CD14-positive monocyte (primary cell): Measurements from ENCODE around the gene MARCHF9. TPM values are rescaled to one million over a fixed set of nuclear protein-coding genes. Genes with fewer than 3 reads are reported as not detected.

Experiments used
- DNase-seq, 3 donors: peaks; one replicate each; pipeline ENCODE4 v3.0.0-alpha.2; 2011 to 2022
- H2AFZ ChIP-seq: 2 replicates; pipeline ENCODE4 v1.6.0; 2012; ENCODE audit warnings: mild to moderate bottlenecking, low read depth, low read length, inconsistent platforms; ENCODE audit not compliant: insufficient read depth, poor library complexity, severe bottlenecking
- H3K27ac ChIP-seq, 2 donors: 1 replicate in 1 of 2; 2 replicates in 1 of 2; pipeline ENCODE4 v1.5.1; 2012 to 2013; ENCODE audit warnings: low read length in 2 of 2, control low read depth in 1 of 2, inconsistent platforms in 1 of 2, low read depth in 1 of 2, mild to moderate bottlenecking in 1 of 2
- H3K27me3 ChIP-seq, 2 donors: one replicate each; pipeline versions ENCODE4 v1.6.0 to v1.6.1; 2011 to 2013; ENCODE audit warnings: low read length in 2 of 2; ENCODE audit not compliant: control insufficient read depth in 2 of 2, insufficient read depth in 2 of 2
- H3K36me3 ChIP-seq, 2 donors: replicated peaks in 1 of 2; 1 replicate in 1 of 2; 2 replicates in 1 of 2; pipeline versions ENCODE4 v1.5.1 to v1.6.1; 2012 to 2013; ENCODE audit warnings: low read length in 2 of 2, control low read depth in 1 of 2, inconsistent platforms in 1 of 2, mild to moderate bottlenecking in 1 of 2; ENCODE audit not compliant: insufficient read depth in 2 of 2, control insufficient read depth in 1 of 2
- H3K4me1 ChIP-seq, 2 donors: 1 replicate in 1 of 2; 2 replicates in 1 of 2; pipeline versions ENCODE4 v1.5.1 to v1.6.1; 2012 to 2013; ENCODE audit warnings: low read length in 2 of 2, control low read depth in 1 of 2, inconsistent platforms in 1 of 2, mild to moderate bottlenecking in 1 of 2, moderate library complexity in 1 of 2; ENCODE audit not compliant: insufficient read depth in 2 of 2, control insufficient read depth in 1 of 2
- H3K4me2 ChIP-seq: replicated peaks from 2 replicates; pipeline ENCODE3; 2012; ENCODE audit warnings: low read length, moderate library complexity, mild to moderate bottlenecking; ENCODE audit not compliant: poor library complexity, severe bottlenecking; ENCODE audit errors: extremely low read depth
- H3K4me3 ChIP-seq, 3 experiments: fragments of 200-600 bp in 1 of 3; sonication (generic) in 1 of 3; replicated peaks in 1 of 3; 1 replicate in 2 of 3; 2 replicates in 1 of 3; pipeline ENCODE4 v1.5.1; 2011 to 2013; ENCODE audit warnings: low read length in 3 of 3, mild to moderate bottlenecking in 3 of 3, control low read depth in 2 of 3, low read depth in 2 of 3, inconsistent platforms in 1 of 3, moderate library complexity in 1 of 3
- H3K79me2 ChIP-seq: 2 replicates; pipeline ENCODE4 v1.6.0; 2012; ENCODE audit warnings: mild to moderate bottlenecking, control low read depth, inconsistent platforms, low read length, moderate library complexity; ENCODE audit not compliant: insufficient read depth
- H3K9ac ChIP-seq: 2 replicates; pipeline ENCODE4 v1.6.0; 2017; ENCODE audit warnings: low read length, mild to moderate bottlenecking; ENCODE audit not compliant: insufficient read depth, poor library complexity, severe bottlenecking
- H3K9me3 ChIP-seq, 2 donors: replicated peaks in 1 of 2; 1 replicate in 1 of 2; 2 replicates in 1 of 2; pipeline versions ENCODE4 v1.5.1 to v1.6.1; 2012 to 2013; ENCODE audit warnings: low read length in 2 of 2, control low read depth in 1 of 2; ENCODE audit not compliant: control insufficient read depth in 1 of 2, insufficient read depth in 1 of 2
- H4K20me1 ChIP-seq: 2 replicates; pipeline ENCODE4 v1.6.0; 2012; ENCODE audit warnings: mild to moderate bottlenecking, low read length, control low read depth, moderate library complexity; ENCODE audit not compliant: insufficient read depth
- H3K27ac Mint-ChIP-seq, 7 donors: one replicate each; pipeline ENCODE4 v1.8.0; 2020; ENCODE audit warnings: mild to moderate bottlenecking in 7 of 7, mixed read lengths in 7 of 7, moderate library complexity in 6 of 7, inconsistent platforms in 2 of 7
- H3K27me3 Mint-ChIP-seq, 3 donors: one replicate each; pipeline ENCODE4 v1.8.0; 2021 to 2022; ENCODE audit warnings: low read depth in 3 of 3, mild to moderate bottlenecking in 3 of 3, mixed read lengths in 3 of 3, moderate library complexity in 3 of 3, inconsistent platforms in 1 of 3
- H3K36me3 Mint-ChIP-seq, 2 donors: one replicate each; pipeline ENCODE4 v1.8.0; 2020; ENCODE audit warnings: mixed read lengths in 2 of 2, inconsistent platforms in 1 of 2, mild to moderate bottlenecking in 1 of 2
- H3K4me1 Mint-ChIP-seq: one replicate; pipeline ENCODE4 v1.8.0; 2020; ENCODE audit warnings: mild to moderate bottlenecking, mixed read lengths
- H3K4me3 Mint-ChIP-seq, 2 donors: one replicate each; pipeline ENCODE4 v1.8.0; 2020; ENCODE audit warnings: mild to moderate bottlenecking in 2 of 2, mixed read lengths in 2 of 2, moderate library complexity in 1 of 2
- H3K9me3 Mint-ChIP-seq, 7 donors: one replicate each; pipeline ENCODE4 v1.8.0; 2020 to 2022; ENCODE audit warnings: mixed read lengths in 7 of 7, mild to moderate bottlenecking in 6 of 7, moderate library complexity in 6 of 7, inconsistent platforms in 2 of 7
- CTCF ChIP-seq: fragments of 200-600 bp; IDR thresholded peaks from one replicate; pipeline ENCODE4 v1.8.0; 2022; ENCODE audit warnings: antibody characterized with exemption, mild to moderate bottlenecking
- WGBS: methylation state at CpG from one replicate; pipeline ENCODE4 v1.1.5; 2013; ENCODE audit warnings: missing lambda C conversion rate; ENCODE audit not compliant: insufficient coverage; 5-methylcytosine and 5-hydroxymethylcytosine counted together
- intact Hi-C, 2 donors: fragments of 100-400 bp; cut with micrococcal nuclease; formaldehyde crosslinking; loops; one replicate each; pipeline versions ENCODE4 v1.15.0 to v1.15.1; 2023
- polyA plus RNA-seq, 3 donors: library from polyadenylated mRNA; depleted of rRNA in 1 of 3; unstranded in 2 of 3; stranded (reverse) in 1 of 3; fragments of 300-500 nt in 2 of 3; fragments of >200 nt in 1 of 3; fragmentation: Illumina TruSeq in 2 of 3; gene quantifications; 1 replicate in 2 of 3; 2 replicates in 1 of 3; pipeline ENCODE4 v1.2.3, GENCODE V29; 2012 to 2021

The MARCHF9 gene
- polyA plus RNA-seq, 3 donors, result 0.14 to 9.5 (median 0.23) TPM

GRCh38 chr12:57781801-57782200, 26.9 kb downstream of the MARCHF9 start:
- H3K4me3 Mint-ChIP-seq, result peak overlapping the region in 1 of 2 donors; percentile 43
- H3K9ac ChIP-seq, result no peak overlapping the region
- peaks cover 16 to 18% of the 10 kb centered on the region in 2 donors for H3K36me3 Mint-ChIP-seq
- peak overlapping the region in 1 of 3 experiments; percentile 82 for H3K4me3 ChIP-seq
- H3K4me1 Mint-ChIP-seq, result peaks cover 41% of the 10 kb centered on the region
- H3K36me3 ChIP-seq, result peaks cover 17 to 18% of the 10 kb centered on the region in 2 donors
- no peaks in the 10 kb centered on the region for H3K27me3 ChIP-seq
- H3K9me3 ChIP-seq, result no peaks in the 10 kb centered on the region
- H3K27ac Mint-ChIP-seq, result peak overlapping the region; percentile 74 to 94 (median 76)
- no peak for TF ChIP-seq CTCF
- peak overlapping the region; percentile 36 to 81 for H3K27ac ChIP-seq
- H4K20me1 ChIP-seq, result no peaks in the 10 kb centered on the region
- peaks cover 17% of the 10 kb centered on the region for H3K79me2 ChIP-seq
- intact Hi-C loops, result loop anchor here in 1 of 2 donors (5.0 kb wide), 1 partner anchor 66 kb away; the partner anchor contains the start of gene CTDSP2
- WGBS, result 6% methylated on average over 2 of the region's 2 CpGs
- DNase-seq, result peak in 1 of 3 donors; percentile 2
- peak overlapping the region; percentile 83 for H3K4me2 ChIP-seq
- peak overlapping the region; percentile 57 for H2AFZ ChIP-seq
- peaks cover 37 to 39% of the 10 kb centered on the region in 2 donors for H3K4me1 ChIP-seq
- H3K27me3 Mint-ChIP-seq, result peaks cover 0 to 3% (median 0%) of the 10 kb centered on the region in 3 donors
- H3K9me3 Mint-ChIP-seq, result peaks cover 0 to 2% (median 0%) of the 10 kb centered on the region in 7 donors

GRCh38 chr12:57782243-57782607, 27.3 kb downstream of the MARCHF9 start:
- intact Hi-C loops, result loop anchor here in 1 of 2 donors (5.0 kb wide), 1 partner anchor 65 kb away; the partner anchor contains the start of gene CTDSP2
- H3K27ac Mint-ChIP-seq, result peak overlapping the region; percentile 91 to 98 (median 95)

More at GRCh38 chr12:57782243-57782607, 27.3 kb downstream of the MARCHF9 start:
- peaks cover 0 to 3% (median 0%) of the 10 kb centered on the region in 3 donors for H3K27me3 Mint-ChIP-seq
- Histone ChIP-seq H3K27ac (peak overlapping the region in 1 of 2 donors; percentile 81), H3K4me1 (peaks cover 37 to 39% of the 10 kb centered on the region in 2 donors), H3K9ac (no peak overlapping the region), H3K9me3 (no peaks in the 10 kb centered on the region), H4K20me1 (no peaks in the 10 kb centered on the region), H3K79me2 (peaks cover 17% of the 10 kb centered on the region), H3K27me3 (no peaks in the 10 kb centered on the region), H3K36me3 (peaks cover 22% of the 10 kb centered on the region in 2 donors), H3K4me3 (peak overlapping the region in 2 of 3 experiments; percentile 82 to 87), H3K4me2 (peak overlapping the region; percentile 83), H2AFZ (peak overlapping the region; percentile 57)
- peaks cover 41% of the 10 kb centered on the region for H3K4me1 Mint-ChIP-seq
- H3K4me3 Mint-ChIP-seq, result peak overlapping the region in 1 of 2 donors; percentile 99
- peaks cover 18 to 19% of the 10 kb centered on the region in 2 donors for H3K36me3 Mint-ChIP-seq
- TF ChIP-seq CTCF, result no peak
- 0% methylated on average over 1 of the region's 4 CpGs for WGBS
- H3K9me3 Mint-ChIP-seq, result peaks cover 0 to 2% (median 0%) of the 10 kb centered on the region in 7 donors
- DNase-seq, result no peak
